H1 (cell line): ENCODE results near the gene RASAL2. TPM values are rescaled to one million over a fixed set of nuclear protein-coding genes. Genes with fewer than 3 reads are reported as not detected.

Source experiments
- CTCF ChIA-PET: fragments of 300-600 bp; sonication (Branson Sonifier 250); formaldehyde crosslinking; loops from one replicate; lab custom pipeline; 2021; ENCODE audit not compliant: partially characterized antibody; lab: Charles Lee
- POLR2A ChIA-PET: fragments of 300-600 bp; sonication (Branson Sonifier 250); formaldehyde crosslinking; loops from one replicate; lab custom pipeline; 2021; ENCODE audit warnings: inconsistent platforms; ENCODE audit not compliant: partially characterized antibody; lab: Charles Lee
- DNase-seq, 2 experiments: peaks; one replicate each; pipeline versions ENCODE4 v3.0.0 to v3.0.0-alpha.2; 2010 to 2022; ENCODE audit warnings: low spot score in 2 of 2, low read depth in 1 of 2, mixed read lengths in 1 of 2
- FAIRE-seq: peaks from 2 replicates; lab custom pipeline; 2011; peaks lifted over from hg19 to GRCh38; lab: Jason Lieb, UNC
- H2AFZ ChIP-seq: 2 replicates; pipeline ENCODE4 v1.8.1; 2012; ENCODE audit warnings: low read length, inconsistent platforms
- H2AK5ac ChIP-seq: 2 replicates; pipeline ENCODE4 v1.6.1; 2013; ENCODE audit warnings: low read depth, low read length
- H2BK120ac ChIP-seq: replicated peaks from 2 replicates; pipeline ENCODE3; 2013; ENCODE audit warnings: low read depth, low read length, inconsistent platforms
- H2BK12ac ChIP-seq: 2 replicates; pipeline ENCODE4 v1.6.1; 2013; ENCODE audit warnings: low read depth, low read length
- H2BK15ac ChIP-seq: 2 replicates; pipeline ENCODE4 v1.6.1; 2013; ENCODE audit warnings: low read length
- H2BK20ac ChIP-seq: 2 replicates; pipeline ENCODE4 v1.6.1; 2013; ENCODE audit warnings: low read length
- H2BK5ac ChIP-seq: 2 replicates; pipeline ENCODE4 v1.6.1; 2013; ENCODE audit warnings: low read depth, low read length
- H3K14ac ChIP-seq: 2 replicates; pipeline ENCODE4 v1.6.1; 2013; ENCODE audit warnings: inconsistent platforms; ENCODE audit not compliant: insufficient read length
- H3K18ac ChIP-seq: 2 replicates; pipeline ENCODE4 v1.6.1; 2013; ENCODE audit warnings: low read length; ENCODE audit errors: extremely low read depth
- H3K23ac ChIP-seq: 2 replicates; pipeline ENCODE4 v1.6.1; 2013; ENCODE audit warnings: inconsistent platforms; ENCODE audit not compliant: insufficient read length
- H3K23me2 ChIP-seq: 2 replicates; pipeline ENCODE4 v1.6.1; 2013; ENCODE audit warnings: low read depth, low read length
- H3K27ac ChIP-seq: 2 replicates; pipeline ENCODE4 v1.6.1; 2011; ENCODE audit warnings: low read depth, low read length, inconsistent platforms
- H3K27me3 ChIP-seq, 4 experiments: replicated peaks in 1 of 4; 1 replicate in 1 of 4; 2 replicates in 3 of 4; pipeline versions ENCODE4 v1.6.1 to v1.8.1; 2011 to 2013; ENCODE audit warnings: low read length in 3 of 4, mild to moderate bottlenecking in 3 of 4, inconsistent platforms in 2 of 4, mixed read lengths in 2 of 4, moderate library complexity in 1 of 4; ENCODE audit not compliant: control insufficient read depth in 3 of 4, insufficient read depth in 3 of 4; ENCODE audit errors: extremely low read depth in 1 of 4
- H3K36me3 ChIP-seq, 4 experiments: 2 replicates each; pipeline versions ENCODE4 v1.6.1 to v1.8.1; 2011 to 2013; ENCODE audit warnings: mild to moderate bottlenecking in 4 of 4, low read length in 3 of 4, moderate library complexity in 2 of 4, control low read depth in 1 of 4, inconsistent platforms in 1 of 4; ENCODE audit not compliant: insufficient read depth in 4 of 4, control insufficient read depth in 2 of 4
- H3K4ac ChIP-seq: replicated peaks from 2 replicates; pipeline ENCODE3; 2013; ENCODE audit warnings: low read length, low read depth, mixed read lengths, inconsistent platforms; ENCODE audit not compliant: insufficient read length
- H3K4me1 ChIP-seq, 4 experiments: replicated peaks in 1 of 4; 1 replicate in 1 of 4; 2 replicates in 3 of 4; pipeline versions ENCODE4 v1.6.1 to v1.8.1; 2011 to 2013; ENCODE audit warnings: low read length in 3 of 4, inconsistent platforms in 2 of 4, mixed read lengths in 1 of 4; ENCODE audit not compliant: insufficient read depth in 4 of 4, control insufficient read depth in 3 of 4
- H3K4me2 ChIP-seq, 2 experiments: 2 replicates each; pipeline versions ENCODE4 v1.6.1 to v1.8.1; 2011 to 2013; ENCODE audit warnings: low read depth in 2 of 2, low read length in 2 of 2, control low read depth in 1 of 2, inconsistent platforms in 1 of 2, mild to moderate bottlenecking in 1 of 2; ENCODE audit not compliant: insufficient read depth in 1 of 2
- H3K4me3 ChIP-seq, 4 experiments: fragments of 200-600, 300-600 bp in 1 of 4; sonication (generic), shearing (Covaris generic), sonication (Bioruptor Twin) in 1 of 4; 2 replicates each; pipeline versions ENCODE4 v1.5.1 to v1.8.1; 2011 to 2016; ENCODE audit warnings: low read length in 4 of 4, low read depth in 3 of 4, control low read depth in 2 of 4, inconsistent platforms in 2 of 4, mild to moderate bottlenecking in 2 of 4, mixed read lengths in 1 of 4, moderate library complexity in 1 of 4; ENCODE audit not compliant: insufficient read depth in 2 of 4; ENCODE audit errors: extremely low read depth in 1 of 4
- H3K56ac ChIP-seq: replicated peaks from 2 replicates; pipeline ENCODE3; 2013; ENCODE audit warnings: low read depth, mild to moderate bottlenecking, mixed read lengths, low read length, inconsistent platforms; ENCODE audit not compliant: insufficient read length
- H3K79me1 ChIP-seq: 2 replicates; pipeline ENCODE4 v1.6.1; 2013; ENCODE audit warnings: low read depth, low read length, control low read depth
- H3K79me2 ChIP-seq, 2 experiments: 2 replicates each; pipeline versions ENCODE4 v1.6.1 to v1.8.1; 2012 to 2013; ENCODE audit warnings: low read length in 2 of 2, mild to moderate bottlenecking in 2 of 2, inconsistent platforms in 1 of 2; ENCODE audit not compliant: insufficient read depth in 2 of 2, control insufficient read depth in 1 of 2
- H3K9ac ChIP-seq, 4 experiments: replicated peaks in 1 of 4; 1 replicate in 1 of 4; 2 replicates in 3 of 4; pipeline versions ENCODE4 v1.6.1 to v1.8.1; 2011 to 2013; ENCODE audit warnings: low read depth in 3 of 4, low read length in 3 of 4, control low read depth in 2 of 4, mild to moderate bottlenecking in 2 of 4, moderate library complexity in 2 of 4, inconsistent platforms in 1 of 4; ENCODE audit errors: extremely low read depth in 1 of 4
- H3K9me3 ChIP-seq, 2 experiments: 2 replicates each; pipeline versions ENCODE4 v1.6.1 to v1.8.1; 2012 to 2013; ENCODE audit warnings: mild to moderate bottlenecking in 2 of 2, moderate library complexity in 2 of 2, control low read depth in 1 of 2, inconsistent platforms in 1 of 2, low read depth in 1 of 2, low read length in 1 of 2, mixed read lengths in 1 of 2; ENCODE audit not compliant: insufficient read depth in 2 of 2
- H4K20me1 ChIP-seq, 2 experiments: replicated peaks in 1 of 2; 2 replicates each; pipeline versions ENCODE3 to v1.8.1; 2011 to 2013; ENCODE audit warnings: inconsistent platforms in 2 of 2, low read length in 2 of 2, mild to moderate bottlenecking in 1 of 2; ENCODE audit not compliant: insufficient read depth in 2 of 2, control insufficient read depth in 1 of 2
- H4K5ac ChIP-seq: 2 replicates; pipeline ENCODE4 v1.6.1; 2013; ENCODE audit warnings: low read length, low read depth, mixed read lengths, inconsistent platforms; ENCODE audit not compliant: insufficient read length
- H4K8ac ChIP-seq: 2 replicates; pipeline ENCODE4 v1.8.0; 2013; ENCODE audit warnings: mild to moderate bottlenecking, moderate library complexity, low read length, inconsistent platforms; ENCODE audit not compliant: insufficient read depth; ENCODE audit errors: extremely low read depth
- H4K91ac ChIP-seq: replicated peaks from 2 replicates; pipeline ENCODE3; 2013; ENCODE audit warnings: low read length, mixed read lengths, inconsistent platforms; ENCODE audit not compliant: insufficient read length
- CBX5 ChIP-seq: fragments of 300-800, 300-1000 bp; sonication (generic); IDR thresholded peaks from 2 replicates; pipeline ENCODE4 v1.7.1; 2016; ENCODE audit warnings: antibody characterized with exemption, low read length, low read depth
- CHD1 ChIP-seq: IDR thresholded peaks from 2 replicates; pipeline ENCODE4 v1.6.1; 2012; ENCODE audit warnings: low read depth, low read length, improper control_type of control experiment
- CREB1 ChIP-seq: IDR thresholded peaks from 2 replicates; pipeline ENCODE4 v1.6.1; 2012; ENCODE audit warnings: inconsistent platforms
- EGR1 ChIP-seq: IDR thresholded peaks from 2 replicates; pipeline ENCODE4 v1.6.1; 2011; ENCODE audit warnings: low read depth, low read length, borderline replicate concordance
- FOSL1 ChIP-seq: IDR thresholded peaks from 2 replicates; pipeline ENCODE4 v1.6.1; 2011; ENCODE audit warnings: mild to moderate bottlenecking, low read depth, low read length, moderate library complexity; ENCODE audit not compliant: insufficient read depth
- GTF2F1 ChIP-seq: IDR thresholded peaks from 2 replicates; pipeline ENCODE4 v1.6.1; 2012; ENCODE audit warnings: low read depth, low read length, improper control_type of control experiment, borderline replicate concordance
- MAFK ChIP-seq: IDR thresholded peaks from 2 replicates; pipeline ENCODE4 v1.6.1; 2012; ENCODE audit warnings: low read depth, mild to moderate bottlenecking, improper control_type of control experiment, low read length
- NANOG ChIP-seq: IDR thresholded peaks from 2 replicates; pipeline ENCODE4 v1.6.1; 2011; ENCODE audit warnings: low read length, low read depth, mild to moderate bottlenecking, inconsistent platforms; ENCODE audit not compliant: insufficient read depth, poor library complexity, severe bottlenecking
- RNF2 ChIP-seq: fragments of 200-900, 300-1000 bp; sonication (generic); IDR thresholded peaks from 2 replicates; pipeline ENCODE4 v1.7.1; 2016; ENCODE audit warnings: borderline replicate concordance, low read depth, mild to moderate bottlenecking, antibody characterized with exemption, low read length; ENCODE audit not compliant: poor library complexity, severe bottlenecking; ENCODE audit errors: missing control alignments
- SP2 ChIP-seq: IDR thresholded peaks from 2 replicates; pipeline ENCODE4 v1.6.1; 2012; ENCODE audit warnings: mild to moderate bottlenecking, low read length, inconsistent platforms
- SP4 ChIP-seq: IDR thresholded peaks from 2 replicates; pipeline ENCODE4 v1.6.1; 2012; ENCODE audit warnings: low read length, inconsistent platforms
- SRF ChIP-seq: IDR thresholded peaks from 2 replicates; pipeline ENCODE4 v1.6.1; 2011; ENCODE audit warnings: mild to moderate bottlenecking, low read depth, low read length, moderate library complexity
- TCF12 ChIP-seq: IDR thresholded peaks from 2 replicates; pipeline ENCODE4 v1.6.1; 2011; ENCODE audit warnings: low read depth, mild to moderate bottlenecking, low read length
- ZNF274 ChIP-seq: IDR thresholded peaks from 2 replicates; pipeline ENCODE4 v1.7.0; 2012; ENCODE audit warnings: low read length, borderline replicate concordance; ENCODE audit errors: extremely low read depth
- WGBS, 2 experiments: shearing (Covaris generic) in 1 of 2; methylation state at CpG; one replicate each; pipeline versions ENCODE4 v1.1.6 to v1.1.7; 2013 to 2015; ENCODE audit warnings: low lambda C conversion rate in 2 of 2, mixed read lengths in 2 of 2, inconsistent platforms in 1 of 2, low coverage in 1 of 2, missing lambda C conversion rate in 1 of 2; ENCODE audit not compliant: insufficient replicate concordance in 2 of 2, insufficient coverage in 1 of 2, insufficient read length in 1 of 2; ENCODE audit errors: extremely low coverage in 1 of 2, missing lambda C conversion rate in 1 of 2; 5-methylcytosine and 5-hydroxymethylcytosine counted together
- polyA plus RNA-seq, 7 experiments: library from polyadenylated mRNA; depleted of rRNA in 3 of 7; stranded (reverse) in 5 of 7; unstranded in 2 of 7; fragments of >200 nt in 5 of 7; fragments of 200-250 nt in 2 of 7; gene quantifications; 1 replicate in 5 of 7; 2 replicates in 1 of 7; 4 replicates in 1 of 7; pipeline versions ENCODE4 v1.2.1 to v1.2.3, GENCODE V29; 2011 to 2013; ENCODE audit warnings: missing spikeins in 2 of 7, mixed read lengths in 2 of 7
- total RNA-seq: library from RNA; stranded (reverse); fragmentation: NEBNext Ultra II Directional; extraction: Animal tissue kit (Norgen Biotek cat#: 25700); gene quantifications from 2 replicates; pipeline ENCODE4 v1.2.1, GENCODE V29; 2021

RASAL2 gene
- total and polyA plus RNA-seq, 2 of the 8 experiments (the other 6 are each of a cell fraction or from before 2014, with no cell fraction given) = 15.9 to 32.5 TPM

DNA sequence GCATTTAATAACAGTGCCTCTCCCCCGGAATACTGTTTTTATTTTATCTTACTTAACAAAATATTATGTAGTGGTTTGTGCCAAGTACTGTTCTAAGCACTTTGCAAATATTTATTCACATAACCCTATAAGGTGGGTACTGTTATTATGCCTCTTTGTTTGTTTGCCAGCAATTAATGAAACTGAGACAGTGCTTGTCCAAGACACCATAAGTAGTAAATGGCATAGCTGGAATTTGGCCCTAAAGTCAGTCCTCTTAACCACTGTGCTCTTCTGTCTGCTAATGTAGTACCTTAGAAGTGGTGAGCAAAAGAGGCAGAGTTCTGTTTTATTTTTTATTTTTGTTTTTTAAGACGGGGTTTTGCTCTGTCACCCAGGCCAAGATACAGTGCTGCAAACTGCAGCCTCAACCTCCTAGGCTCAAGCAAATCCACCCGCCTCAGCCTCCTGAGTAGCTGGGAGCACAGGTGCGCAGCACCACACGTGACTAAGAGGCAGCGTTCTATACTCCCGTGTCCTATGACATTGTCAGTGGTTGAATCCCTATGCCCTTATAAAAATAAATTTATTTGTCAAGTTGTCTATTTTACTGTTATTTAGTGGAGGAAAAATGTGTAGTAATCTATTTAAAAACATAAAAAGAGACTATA, 237.1 kb downstream of the RASAL2 start:
- ChIA-PET POLR2A (interaction anchor here (2.0 kb wide), 1 partner anchor 10 kb away, joined by 9 read pairs; no protein-coding TSS in a partner anchor), CTCF (interaction anchor here (1.0 to 3.5 kb wide), 2 partner anchors 41 to 170 kb away, joined by 3 to 12 read pairs; no protein-coding TSS in a partner anchor)
- FAIRE-seq (no peak), DNase-seq (no peak)
- Histone ChIP-seq H3K4me3 (no peak overlapping the region), H4K20me1 (peaks cover 0 to 1% of the 10 kb centered on the region in 2 experiments), H4K5ac (no peak overlapping the region), H3K79me1 (no peaks in the 10 kb centered on the region; the same call in 1 of the 2 replicates), H3K4ac (no peak overlapping the region), H3K9ac (no peak overlapping the region), H3K9me3 (no peaks in the 10 kb centered on the region), H3K56ac (no peak overlapping the region), H3K4me1 (no peaks in the 10 kb centered on the region), H3K4me2 (no peak overlapping the region), H2BK120ac (no peak overlapping the region), H3K27me3 (no peaks in the 10 kb centered on the region; a peak in 1 of 7 replicates), H4K91ac (no peak overlapping the region), H2AFZ (no peak overlapping the region), H4K8ac (no peak overlapping the region), H3K36me3 (no peaks in the 10 kb centered on the region), H3K14ac (no peak overlapping the region), H3K23ac (no peak overlapping the region), H2BK15ac (no peak overlapping the region), H3K18ac (no peak overlapping the region), H2BK20ac (no peak overlapping the region), H3K79me2 (peaks cover 0 to 34% of the 10 kb centered on the region in 2 experiments; a peak in 3 of 4 replicates), H2BK5ac (no peak overlapping the region), H2AK5ac (no peak overlapping the region), H3K27ac (no peak overlapping the region), H3K23me2 (no peaks in the 10 kb centered on the region), H2BK12ac (no peak overlapping the region)
- WGBS, 2 experiments = 85% methylated on average over 7 of the region's 7 CpGs; no CpG with 5 or more reads in 1 of the 2 experiments
- TF ChIP-seq SRF = no peak
- no peak for TF ChIP-seq CHD1
- TF ChIP-seq SP4 = no peak
- no peak for TF ChIP-seq CBX5
- TF ChIP-seq ZNF274 = no peak
- TF ChIP-seq NANOG = no peak
- no peak for TF ChIP-seq EGR1
- TF ChIP-seq FOSL1 = no peak
- no peak for TF ChIP-seq CREB1
- TF ChIP-seq MAFK = no peak
- no peak for TF ChIP-seq SP2
- no peak for TF ChIP-seq RNF2
- TF ChIP-seq TCF12 = no peak
- TF ChIP-seq GTF2F1 = no peak
